ENCODE results near the gene ZER1. TPM values are rescaled to one million over a fixed set of nuclear protein-coding genes. Genes with fewer than 3 reads are reported as not detected.

The ZER1 gene
- total and polyA plus RNA-seq, 12 donors: 24.3 to 71.1 (median 58.9) TPM

GRCh38 chr9:128688501-128689292, 83.0 kb downstream of the ZER1 start, which contains the start of gene SET:
Gene SET (plus strand): TSS chr9:128689222. CDS start chr9:128689583, 361 bp downstream.
- peak; percentile 88 to 97 (median 94) for ATAC-seq
- WGBS, 2 donors: 1 to 2% methylated on average over 52 to 91 of the region's 93 CpGs
- intact Hi-C loops (cut with DNase I): loop anchor here in 6 of 10 donors (2.0 to 10.0 kb wide), 5 partner anchors 32 to 939 kb away; partner anchors contain the start of genes DYNC2I2 (in 2 of the 6), DOLK (in 1 of the 6), NTMT1 (in 1 of the 6) and NUP188 (in 1 of the 6)

GRCh38 chr9:128687453-128687852, 84.3 kb downstream of the ZER1 start:
- H3K4me1 ChIP-seq: peaks cover 13 to 67% (median 39%) of the 10 kb centered on the region in 9 donors

More at GRCh38 chr9:128688501-128689292, 83.0 kb downstream of the ZER1 start, which contains the start of gene SET:
- H3K4me3 ChIP-seq: peak within 1 kb of the TSS; percentile 58 to 91 (median 78)
- H3K27ac ChIP-seq: peak within 1 kb of the TSS; percentile 89 to 98 (median 98)
- H3K36me3 ChIP-seq: peaks cover 0 to 28% (median 24%) of the 10 kb centered on the region in 9 donors
- peaks cover 10 to 57% (median 32%) of the 10 kb centered on the region in 9 donors for H3K4me1 ChIP-seq
- no peak for TF ChIP-seq CTCF (IDR thresholded peaks at IDR 0.05)
- no peaks in the 10 kb centered on the region for H3K9me3 ChIP-seq
- DNase-seq: peak; percentile 95 to 97
- no peaks in the 10 kb centered on the region for H3K27me3 ChIP-seq

GRCh38 chr9:128685636-128686489, 85.9 kb downstream of the ZER1 start:
- H3K4me1 ChIP-seq: peaks cover 11 to 60% (median 32%) of the 10 kb centered on the region in 9 donors
- TF ChIP-seq CTCF (IDR thresholded peaks at IDR 0.05): no peak
- H3K9me3 ChIP-seq: no peaks in the 10 kb centered on the region
- H3K4me3 ChIP-seq: peak overlapping the region in 3 of 10 donors; percentile 12 to 51 (median 24)
- intact Hi-C loops (cut with DNase I): loop anchor here in 6 of 10 donors (5.0 to 10.0 kb wide), 4 partner anchors 49 to 941 kb away; partner anchors contain the start of genes DOLK (in 1 of the 6), NTMT1 (in 1 of the 6) and NUP188 (in 1 of the 6)
- WGBS, 2 donors: 81 to 82% methylated on average over 17 of the region's 17 CpGs
- DNase-seq (no peak), ATAC-seq (no peak)
- no peaks in the 10 kb centered on the region for H3K27me3 ChIP-seq
- peak overlapping the region in 5 of 10 donors; percentile 9 to 96 (median 43) for H3K27ac ChIP-seq
- no peaks in the 10 kb centered on the region for H3K36me3 ChIP-seq

More at GRCh38 chr9:128687453-128687852, 84.3 kb downstream of the ZER1 start:
- H3K36me3 ChIP-seq: peaks cover 0 to 16% (median 12%) of the 10 kb centered on the region in 9 donors
- WGBS, 2 donors: 94 to 95% methylated on average over 4 of the region's 4 CpGs
- intact Hi-C loops (cut with DNase I): loop anchor here in 6 of 10 donors (5.0 to 10.0 kb wide), 4 partner anchors 50 to 940 kb away; partner anchors contain the start of genes DOLK (in 1 of the 6), NTMT1 (in 1 of the 6) and NUP188 (in 1 of the 6)
- H3K27ac ChIP-seq: peak overlapping the region in 1 of 10 donors; percentile 98
- H3K9me3 ChIP-seq: no peaks in the 10 kb centered on the region
- TF ChIP-seq CTCF (IDR thresholded peaks at IDR 0.05): no peak
- no peaks in the 10 kb centered on the region for H3K27me3 ChIP-seq
- DNase-seq (no peak), ATAC-seq (no peak)
- H3K4me3 ChIP-seq: no peak overlapping the region
